HEK293T (cell line): Measurements from ENCODE around the gene CBARP.

Experiments
- CTCF ChIA-PET: fragments of 350-600 bp; formaldehyde crosslinking; extraction: SDS; loops from one replicate; lab custom pipeline; 2021; ENCODE audit warnings: antibody characterized with exemption, inconsistent platforms; lab: Yijun Ruan, JAX
- POLR2A ChIA-PET: fragments of 350-600 bp; formaldehyde crosslinking; extraction: SDS; loops from one replicate; lab custom pipeline; 2020; ENCODE audit warnings: antibody characterized with exemption, inconsistent platforms; lab: Yijun Ruan, JAX
- DNase-seq: peaks from one replicate; pipeline ENCODE4 v3.0.0; 2012; ENCODE audit warnings: mixed read lengths; ENCODE audit errors: extremely low spot score
- ARNT ChIP-seq: fragments of 450-650 bp; IDR thresholded peaks from 2 replicates; pipeline ENCODE4 v1.6.1; 2017; ENCODE audit warnings: mild to moderate bottlenecking
- BHLHE40 ChIP-seq: fragments of 450-650 bp; IDR thresholded peaks from 2 replicates; pipeline ENCODE4 v1.6.1; 2016; ENCODE audit warnings: mild to moderate bottlenecking, moderate library complexity, borderline replicate concordance
- CTBP1 ChIP-seq: fragments of 450-650 bp; IDR thresholded peaks from 2 replicates; pipeline ENCODE4 v1.6.1; 2016; ENCODE audit warnings: borderline replicate concordance
- ELF4 ChIP-seq: fragments of 450-650 bp; IDR thresholded peaks from 2 replicates; pipeline ENCODE4 v1.6.1; 2017; ENCODE audit warnings: antibody characterized with exemption
- FOXA1 ChIP-seq: fragments of 450-650 bp; IDR thresholded peaks from 2 replicates; pipeline ENCODE4 v1.6.1; 2016; ENCODE audit warnings: mild to moderate bottlenecking
- FOXK2 ChIP-seq: fragments of 450-650 bp; IDR thresholded peaks from 2 replicates; pipeline ENCODE4 v1.6.1; 2016; ENCODE audit warnings: mild to moderate bottlenecking
- FOXM1 ChIP-seq: fragments of 450-650 bp; IDR thresholded peaks from 2 replicates; pipeline ENCODE4 v1.6.1; 2017; ENCODE audit warnings: mild to moderate bottlenecking, borderline replicate concordance
- HDGF ChIP-seq: fragments of 450-650 bp; IDR thresholded peaks from 2 replicates; pipeline ENCODE4 v1.6.1; 2017; ENCODE audit warnings: antibody characterized with exemption, borderline replicate concordance
- L3MBTL2 ChIP-seq: fragments of 450-650 bp; conservative IDR thresholded peaks from 2 replicates; pipeline ENCODE4 v1.6.1; 2016; ENCODE audit warnings: mild to moderate bottlenecking
- LEF1 ChIP-seq: fragments of 450-650 bp; IDR thresholded peaks from 2 replicates; pipeline ENCODE4 v1.6.1; 2017; ENCODE audit warnings: mild to moderate bottlenecking, borderline replicate concordance
- NFRKB ChIP-seq: fragments of 450-650 bp; IDR thresholded peaks from 2 replicates; pipeline ENCODE4 v1.6.1; 2016; ENCODE audit warnings: mild to moderate bottlenecking, moderate library complexity
- SP1 ChIP-seq: fragments of 450-650 bp; IDR thresholded peaks from 2 replicates; pipeline ENCODE4 v1.6.1; 2017
- SUZ12 ChIP-seq: fragments of 450-650 bp; IDR thresholded peaks from 2 replicates; pipeline ENCODE4 v1.6.1; 2016; ENCODE audit warnings: mild to moderate bottlenecking
- TARDBP ChIP-seq: fragments of 450-650 bp; IDR thresholded peaks from 2 replicates; pipeline ENCODE4 v1.6.1; 2016
- ZNF384 ChIP-seq: fragments of 450-650 bp; IDR thresholded peaks from 2 replicates; pipeline ENCODE4 v1.6.1; 2016
- TF ChIP-seq, protein P1 (sequence below): fragments of 450-650 bp; IDR thresholded peaks from 2 replicates; pipeline ENCODE4 v1.6.1; 2016

CBARP gene

DNA sequence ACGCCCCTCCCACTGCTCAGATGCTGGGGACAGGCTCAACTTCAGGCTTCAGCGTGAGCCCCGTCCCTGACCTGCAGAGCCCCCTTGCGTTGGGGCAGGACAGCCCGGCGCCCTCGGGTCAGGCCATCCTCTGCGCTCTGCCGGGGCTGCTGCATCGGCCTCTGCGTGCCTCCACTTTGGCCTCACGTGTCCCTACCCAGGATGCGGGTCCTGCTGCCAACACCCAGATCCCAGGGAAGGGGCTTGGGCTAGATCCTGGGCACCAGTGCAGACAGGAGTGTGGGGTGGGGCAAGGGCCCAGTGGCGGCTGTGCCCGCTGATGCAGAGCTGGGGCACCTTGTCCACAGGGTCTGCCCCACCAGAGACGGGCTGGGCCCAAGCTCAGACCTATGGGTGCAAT, 13.0 kb downstream of the CBARP start:
- no peak for TF ChIP-seq SUZ12
- no peak for TF ChIP-seq HDGF
- no peak for TF ChIP-seq SP1
- no peak for TF ChIP-seq FOXM1
- TF ChIP-seq CTBP1: no peak
- no peak for TF ChIP-seq BHLHE40
- no peak for TF ChIP-seq ELF4
- TF ChIP-seq ARNT: no peak
- no peak for TF ChIP-seq LEF1
- TF ChIP-seq, protein P1, sequence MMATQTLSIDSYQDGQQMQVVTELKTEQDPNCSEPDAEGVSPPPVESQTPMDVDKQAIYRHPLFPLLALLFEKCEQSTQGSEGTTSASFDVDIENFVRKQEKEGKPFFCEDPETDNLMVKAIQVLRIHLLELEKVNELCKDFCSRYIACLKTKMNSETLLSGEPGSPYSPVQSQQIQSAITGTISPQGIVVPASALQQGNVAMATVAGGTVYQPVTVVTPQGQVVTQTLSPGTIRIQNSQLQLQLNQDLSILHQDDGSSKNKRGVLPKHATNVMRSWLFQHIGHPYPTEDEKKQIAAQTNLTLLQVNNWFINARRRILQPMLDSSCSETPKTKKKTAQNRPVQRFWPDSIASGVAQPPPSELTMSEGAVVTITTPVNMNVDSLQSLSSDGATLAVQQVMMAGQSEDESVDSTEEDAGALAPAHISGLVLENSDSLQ: no peak
- POLR2A ChIA-PET: interaction anchor here (1.1 kb wide), 1 partner anchor 44 kb away, joined by 6 read pairs; no protein-coding TSS in a partner anchor
- DNase-seq: no peak
- CTCF ChIA-PET: no interaction called here

DNA sequence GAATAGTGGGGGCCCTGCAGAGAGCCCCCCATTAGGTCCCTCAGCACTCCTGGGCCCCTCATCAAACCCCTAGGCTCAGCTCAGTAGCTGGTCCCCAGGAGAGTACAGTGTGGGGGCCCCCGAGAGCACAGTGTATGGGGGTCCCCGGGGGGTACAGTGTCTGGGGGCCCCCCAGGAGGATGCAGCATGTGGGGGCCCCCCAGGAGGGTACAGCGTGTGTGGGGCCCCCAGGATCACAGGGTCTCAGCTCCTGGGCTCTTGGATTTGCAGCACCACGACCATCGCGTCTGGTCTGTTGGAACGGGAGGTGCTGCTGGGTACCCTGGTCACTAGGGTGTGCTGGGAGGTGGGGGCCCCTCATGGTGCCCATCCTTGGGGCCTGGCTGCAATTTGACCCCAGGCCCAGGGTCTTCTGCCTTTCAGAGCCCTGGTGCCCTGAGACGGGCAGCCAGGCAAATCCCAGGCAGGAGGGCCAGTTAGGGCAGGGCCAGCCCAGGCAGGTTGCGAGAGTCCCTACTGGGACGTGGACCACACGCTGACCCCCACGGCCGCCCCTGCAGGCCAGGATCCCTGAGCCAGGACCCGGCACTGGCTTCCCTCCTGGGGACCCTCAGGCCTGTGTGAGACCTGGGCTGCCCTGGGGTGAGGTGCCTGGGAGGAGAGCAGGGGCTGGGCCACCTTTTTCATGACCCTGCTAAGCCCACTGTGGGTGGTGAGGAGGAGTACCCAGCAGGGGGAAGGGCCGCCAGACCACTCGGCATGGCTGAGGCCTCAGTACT, 13.6 kb downstream of the CBARP start:
- no peak for DNase-seq
- POLR2A ChIA-PET: interaction anchor here (0.7 kb wide), 1 partner anchor 45 kb away, joined by 4 read pairs; no protein-coding TSS in a partner anchor
- TF ChIP-seq BHLHE40: no peak
- no peak for TF ChIP-seq ZNF384
- no peak for TF ChIP-seq SUZ12
- TF ChIP-seq SP1: no peak
- no peak for TF ChIP-seq LEF1
- TF ChIP-seq NFRKB: no peak
- TF ChIP-seq FOXK2: no peak
- CTCF ChIA-PET: no interaction called here

DNA sequence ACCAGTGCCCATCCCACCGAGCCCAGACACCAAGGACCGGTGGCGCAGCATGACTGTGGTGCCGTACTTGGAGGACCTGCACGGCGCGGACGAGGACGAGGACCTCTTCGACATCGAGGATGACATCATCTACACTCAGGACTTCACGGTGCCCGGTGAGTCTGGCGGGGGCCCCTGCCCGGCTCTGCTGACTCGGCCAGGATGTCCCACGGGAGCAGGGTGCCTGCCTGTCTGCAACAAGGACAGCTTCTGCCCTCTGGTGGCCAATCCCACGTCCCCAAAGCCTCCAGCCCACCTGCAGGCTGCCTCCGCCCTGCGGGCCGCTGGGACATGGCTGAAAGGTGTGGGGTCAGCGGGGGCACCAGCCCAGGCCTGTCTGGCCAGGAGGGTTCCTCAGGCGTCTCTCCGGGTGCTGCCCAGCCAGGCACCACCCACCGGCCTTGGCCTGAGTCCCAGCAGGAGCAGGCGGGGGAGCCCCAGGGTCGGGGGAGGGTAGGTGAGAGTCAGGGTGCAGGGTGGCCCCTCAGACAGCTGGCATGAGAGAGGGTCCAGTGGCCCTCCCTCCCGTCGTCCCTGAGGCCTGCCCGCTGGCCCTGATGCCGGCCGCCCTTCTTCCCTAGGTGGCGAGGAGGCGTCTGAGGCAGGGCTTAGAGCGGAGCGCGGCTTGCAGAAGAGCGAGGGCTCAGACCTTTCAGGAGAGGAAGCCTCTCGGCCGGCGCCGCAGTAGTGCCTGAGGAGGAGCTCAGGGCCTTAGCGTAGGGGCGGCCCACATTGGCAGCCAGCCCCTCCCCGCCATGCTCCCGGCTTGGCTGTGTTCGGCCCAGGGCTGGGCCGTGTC, 14.6 kb downstream of the CBARP start:
- peak; percentile 65 for DNase-seq
- TF ChIP-seq LEF1: no peak
- no peak for TF ChIP-seq L3MBTL2
- TF ChIP-seq HDGF: no peak; the same call in 1 of the 2 replicates
- no peak for TF ChIP-seq FOXA1
- TF ChIP-seq, protein P1: no peak
- TF ChIP-seq FOXK2: no peak
- TF ChIP-seq CTBP1: no peak
- no peak for TF ChIP-seq SUZ12
- TF ChIP-seq BHLHE40: no peak
- TF ChIP-seq ELF4: no peak
- no peak for TF ChIP-seq SP1
- TF ChIP-seq ZNF384: no peak
- TF ChIP-seq TARDBP: no peak
- ChIA-PET POLR2A (interaction anchor here (0.7 to 2.0 kb wide), 3 partner anchors 15 to 46 kb away, joined by 4 to 8 read pairs (median 4); partner anchors contain the start of genes ATP5F1D and CBARP), CTCF (no interaction called here)

DNA sequence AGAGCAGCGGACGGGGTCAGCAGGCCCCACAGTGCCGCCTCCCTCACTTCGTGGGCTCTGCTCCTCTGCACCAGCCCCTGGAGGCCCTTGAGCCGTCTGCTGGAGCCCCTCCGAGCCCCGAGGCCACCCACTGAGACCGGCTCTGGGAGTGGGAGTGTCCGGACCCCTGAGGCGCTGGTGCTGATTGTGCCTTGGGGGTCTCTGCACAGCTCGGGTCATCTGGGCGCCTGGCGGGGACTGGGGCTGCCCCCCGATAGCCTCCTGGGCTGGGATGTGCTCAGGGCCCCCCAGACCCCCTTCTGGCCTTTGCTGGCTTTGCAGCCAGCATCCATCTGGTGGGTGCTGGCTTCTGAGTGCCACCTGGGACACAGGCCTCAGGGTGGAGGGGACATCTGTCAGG, 15.4 kb downstream of the CBARP start:
- DNase-seq: no peak
- CTCF ChIA-PET: no interaction called here
- POLR2A ChIA-PET: interaction anchor here (1.9 to 2.6 kb wide), 3 partner anchors 16 to 47 kb away, joined by 4 to 20 read pairs (median 8); partner anchors contain the start of genes ATP5F1D, CBARP and CIRBP
- no peak for TF ChIP-seq ZNF384
- TF ChIP-seq ELF4: no peak
- TF ChIP-seq CTBP1: no peak
- TF ChIP-seq FOXM1: no peak
- no peak for TF ChIP-seq BHLHE40
- no peak for TF ChIP-seq TARDBP
- TF ChIP-seq NFRKB: no peak
- TF ChIP-seq FOXA1: no peak
- TF ChIP-seq ARNT: no peak
- TF ChIP-seq SUZ12: no peak
- TF ChIP-seq LEF1: no peak
- no peak for TF ChIP-seq FOXK2
- TF ChIP-seq, protein P1: no peak
- TF ChIP-seq HDGF: no peak
- TF ChIP-seq SP1: no peak
- no peak for TF ChIP-seq L3MBTL2

DNA sequence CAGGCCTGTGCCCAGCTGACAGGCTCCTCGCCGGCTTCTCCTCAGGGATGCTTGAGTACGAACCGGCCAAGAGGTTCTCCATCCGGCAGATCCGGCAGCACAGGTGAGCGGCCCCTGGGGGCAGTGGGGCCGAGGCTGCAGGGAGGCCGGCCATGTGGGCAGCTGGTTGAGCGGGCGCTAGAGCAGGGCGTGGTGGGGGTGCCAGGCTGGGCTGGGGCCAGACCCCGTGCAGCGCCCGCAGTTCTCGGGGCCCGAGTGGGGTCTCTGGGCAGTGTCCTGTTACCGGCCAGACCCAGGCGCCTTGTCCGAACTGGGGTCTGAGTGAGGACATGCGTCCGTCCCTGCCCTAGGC, 15.9 kb downstream of the CBARP start:
- POLR2A ChIA-PET: interaction anchor here (1.9 to 2.6 kb wide), 3 partner anchors 17 to 47 kb away, joined by 4 to 20 read pairs (median 8); partner anchors contain the start of genes ATP5F1D, CBARP and CIRBP
- TF ChIP-seq LEF1 (no peak), FOXM1 (no peak), ARNT (no peak), HDGF (no peak), TARDBP (no peak), ELF4 (no peak), NFRKB (no peak), BHLHE40 (no peak), SP1 (no peak), ZNF384 (no peak), FOXA1 (no peak), FOXK2 (no peak), CTBP1 (no peak), L3MBTL2 (no peak), SUZ12 (no peak)
- TF ChIP-seq, protein P1: no peak
- CTCF ChIA-PET: no interaction called here
- DNase-seq: no peak
